Vagina (tissue), 2 donors: ENCODE data around the gene CPM.

Source experiments
- CTCF ChIP-seq, 3 experiments: fragments of 450-650 bp in 2 of 3; fragments of 200-600 bp in 1 of 3; sonication (generic) in 1 of 3; IDR thresholded peaks; one replicate each; pipeline ENCODE4 v1.5.1; 2017 to 2019; ENCODE audit warnings: antibody characterized with exemption in 3 of 3, mild to moderate bottlenecking in 2 of 3, moderate library complexity in 2 of 3
- POLR2A ChIP-seq, 2 donors: fragments of 450-650 bp; IDR thresholded peaks; one replicate each; pipeline ENCODE4 v1.6.1; 2017; ENCODE audit warnings: antibody characterized with exemption in 2 of 2, mild to moderate bottlenecking in 2 of 2, moderate library complexity in 2 of 2
- POLR2AphosphoS5 ChIP-seq, 2 donors: sonication (generic); formaldehyde crosslinking; IDR thresholded peaks; one replicate each; pipeline ENCODE4 v1.9.0; 2017; ENCODE audit warnings: antibody characterized with exemption in 2 of 2, mild to moderate bottlenecking in 2 of 2, low read depth in 1 of 2; ENCODE audit not compliant: insufficient read depth in 1 of 2

GRCh38 chr12:68891141-68891540 lies 41.8 kb downstream of the CPM start:
- no peak for TF ChIP-seq POLR2AphosphoS5 (IDR thresholded peaks at IDR 0.05; ENCODE audit: insufficient read depth in 1 of 2, low read depth in 1 of 2)
- TF ChIP-seq CTCF (IDR thresholded peaks at IDR 0.05) = no peak
- no peak for TF ChIP-seq POLR2A (IDR thresholded peaks at IDR 0.05)
